HepG2 (cell line): ENCODE results near the gene SPINK4. TPM values are rescaled to one million over a fixed set of nuclear protein-coding genes. Genes with fewer than 3 reads are reported as not detected.
A peak's percentile ranks its signal among the peaks of the same experiment; 100 is the strongest.

Source experiments
- ARNT ChIP-seq: fragments of 450-650 bp; IDR thresholded peaks from 2 replicates; pipeline ENCODE4 v1.6.1; 2017
- ATAD3A ChIP-seq: sonication (generic); formaldehyde crosslinking; IDR thresholded peaks from 2 replicates; pipeline ENCODE4 v1.4.0; 2020; ENCODE audit warnings: missing genetic modification reagents
- CCAR2 ChIP-seq: fragments of 200-400 bp; formaldehyde crosslinking; optimal IDR thresholded peaks from 2 replicates; pipeline ENCODE3; 2018; ENCODE audit warnings: low read depth, mild to moderate bottlenecking, low read length, moderate library complexity
- FOSL1 ChIP-seq: sonication (generic); formaldehyde crosslinking; IDR thresholded peaks from 2 replicates; pipeline ENCODE4 v1.9.0; 2021; ENCODE audit warnings: missing genetic modification reagents, borderline replicate concordance
- FOXP4 ChIP-seq: sonication (generic); formaldehyde crosslinking; IDR thresholded peaks from 2 replicates; pipeline ENCODE4 v1.4.0; 2020; ENCODE audit warnings: missing genetic modification reagents
- HES4 ChIP-seq: sonication (generic); formaldehyde crosslinking; IDR thresholded peaks from 2 replicates; pipeline ENCODE4 v1.9.0; 2021; ENCODE audit warnings: mild to moderate bottlenecking, missing genetic modification reagents, borderline replicate concordance
- HINFP ChIP-seq: sonication (generic); formaldehyde crosslinking; IDR thresholded peaks from 2 replicates; pipeline ENCODE4 v1.4.0; 2020; ENCODE audit warnings: low read depth, mild to moderate bottlenecking, missing genetic modification reagents
- IRF9 ChIP-seq: sonication (generic); formaldehyde crosslinking; IDR thresholded peaks from 2 replicates; pipeline ENCODE4 v1.8.0; 2022; ENCODE audit warnings: missing genetic modification reagents, mild to moderate bottlenecking, borderline replicate concordance
- KLF6 ChIP-seq: IDR thresholded peaks from 2 replicates; pipeline ENCODE4 v1.8.0; 2016; ENCODE audit warnings: missing biosample characterization, missing genetic modification reagents
- KMT2B ChIP-seq: IDR thresholded peaks from 2 replicates; pipeline ENCODE4 v1.6.1; 2016; ENCODE audit warnings: missing genetic modification reagents, missing compliant biosample characterization
- MIXL1 ChIP-seq: IDR thresholded peaks from 2 replicates; pipeline ENCODE4 v1.6.1; 2016
- MXI1 ChIP-seq: IDR thresholded peaks from 3 replicates; pipeline ENCODE4 v1.6.1; 2012; ENCODE audit warnings: low read depth, low read length, inconsistent platforms, borderline replicate concordance
- NAIF1 ChIP-seq: sonication (generic); formaldehyde crosslinking; IDR thresholded peaks from 2 replicates; pipeline ENCODE4 v1.5.0; 2020; ENCODE audit warnings: mild to moderate bottlenecking, missing genetic modification reagents, borderline replicate concordance
- NBN ChIP-seq: fragments of 450-650 bp; conservative IDR thresholded peaks from 2 replicates; pipeline ENCODE4 v1.6.1; 2017
- PHB2 ChIP-seq: fragments of 450-650 bp; IDR thresholded peaks from 2 replicates; pipeline ENCODE4 v1.6.1; 2018; ENCODE audit not compliant: partially characterized antibody
- SP140L ChIP-seq: sonication (generic); formaldehyde crosslinking; IDR thresholded peaks from 2 replicates; pipeline ENCODE4 v1.4.0; 2020; ENCODE audit warnings: missing genetic modification reagents, borderline replicate concordance
- SP5 ChIP-seq: IDR thresholded peaks from 2 replicates; pipeline ENCODE4 v1.6.1; 2016; ENCODE audit warnings: low read depth, borderline replicate concordance
- SRY ChIP-seq: sonication (generic); formaldehyde crosslinking; IDR thresholded peaks from 2 replicates; pipeline ENCODE4 v1.8.0; 2022; ENCODE audit warnings: mild to moderate bottlenecking, missing genetic modification reagents
- ZBTB2 ChIP-seq: sonication (generic); formaldehyde crosslinking; IDR thresholded peaks from 2 replicates; pipeline ENCODE4 v1.8.0; 2022; ENCODE audit warnings: low read depth, missing genetic modification reagents
- ZFP41 ChIP-seq: sonication (generic); formaldehyde crosslinking; IDR thresholded peaks from 2 replicates; pipeline ENCODE4 v1.4.0; 2020; ENCODE audit warnings: mild to moderate bottlenecking, missing genetic modification reagents, borderline replicate concordance
- ZFX ChIP-seq: sonication (generic); formaldehyde crosslinking; IDR thresholded peaks from 2 replicates; pipeline ENCODE4 v1.4.0; 2020; ENCODE audit warnings: mild to moderate bottlenecking, low read depth, missing genetic modification reagents, moderate library complexity
- ZNF264 ChIP-seq: sonication (generic); formaldehyde crosslinking; IDR thresholded peaks from 2 replicates; pipeline ENCODE4 v1.4.0; 2020; ENCODE audit warnings: missing genetic modification reagents
- ZNF280B ChIP-seq: sonication (generic); formaldehyde crosslinking; IDR thresholded peaks from 2 replicates; pipeline ENCODE4 v1.5.0; 2020; ENCODE audit warnings: missing genetic modification reagents, mild to moderate bottlenecking, borderline replicate concordance
- ZNF33A ChIP-seq: sonication (generic); formaldehyde crosslinking; IDR thresholded peaks from 2 replicates; pipeline ENCODE4 v1.5.1; 2020; ENCODE audit warnings: missing genetic modification reagents, mild to moderate bottlenecking, moderate library complexity, borderline replicate concordance
- ZNF33B ChIP-seq: sonication (generic); formaldehyde crosslinking; IDR thresholded peaks from 2 replicates; pipeline ENCODE4 v1.5.1; 2020; ENCODE audit warnings: mild to moderate bottlenecking, missing genetic modification reagents
- ZNF776 ChIP-seq: sonication (generic); formaldehyde crosslinking; IDR thresholded peaks from 2 replicates; pipeline ENCODE4 v1.4.0; 2020; ENCODE audit warnings: mild to moderate bottlenecking, missing genetic modification reagents
- polyA plus RNA-seq, 8 experiments: library from polyadenylated mRNA; depleted of rRNA in 3 of 8; stranded (reverse) in 7 of 8; unstranded in 1 of 8; fragments of >200 nt; fragmentation: Illumina TruSeq in 4 of 8; extraction: Trizol in 4 of 8; gene quantifications; 2 replicates each; pipeline versions ENCODE4 v1.2.1 to v1.2.3, GENCODE V29; 2011 to 2016; ENCODE audit warnings: low read depth in 4 of 8, missing spikeins in 1 of 8, mixed read lengths in 1 of 8; ENCODE audit not compliant: insufficient read depth in 1 of 8
- total RNA-seq, 5 experiments: library from RNA; depleted of rRNA; stranded (reverse); fragments of >200 nt; fragmentation: Illumina TruSeq; extraction: Trizol; gene quantifications; 2 replicates each; pipeline ENCODE4 v1.2.3, GENCODE V29; 2016; ENCODE audit warnings: low read depth in 1 of 5

Gene SPINK4
- total and polyA plus RNA-seq, 2 of the 13 experiments (the other 11 are each of a cell fraction or from before 2014, with no cell fraction given): 0.53 to 3.4 TPM

GRCh38 chr9:33293782-33294181 is 53.8 kb downstream of the SPINK4 start (continued):
- TF ChIP-seq ARNT: no peak
- no peak for TF ChIP-seq ATAD3A (CRISPR knock-in tag)
- TF ChIP-seq ZNF33A: no peak
- no peak for TF ChIP-seq SP140L
- no peak for TF ChIP-seq IRF9 (CRISPR knock-in tag)
- no peak for TF ChIP-seq ZNF776 (CRISPR knock-in tag)
- no peak for TF ChIP-seq KLF6 (CRISPR knock-in tag)
- no peak for TF ChIP-seq HES4 (CRISPR knock-in tag)
- TF ChIP-seq NAIF1 (CRISPR knock-in tag): no peak
- TF ChIP-seq ZNF264 (CRISPR knock-in tag): no peak
- TF ChIP-seq ZBTB2 (CRISPR knock-in tag): no peak
- no peak for TF ChIP-seq PHB2
- no peak for TF ChIP-seq SRY (CRISPR knock-in tag)
- no peak for TF ChIP-seq ZNF280B (CRISPR knock-in tag)
- no peak for TF ChIP-seq CCAR2
- TF ChIP-seq ZFX: no peak
- no peak for TF ChIP-seq ZFP41
- no peak for TF ChIP-seq ZNF33B (CRISPR knock-in tag)
- TF ChIP-seq SP5 (CRISPR knock-in tag): no peak
- TF ChIP-seq KMT2B (CRISPR knock-in tag): no peak
- TF ChIP-seq MXI1: peak; percentile 62; the same call in 1 of the 3 replicates
- peak; percentile 52; the same call in 1 of the 2 replicates for TF ChIP-seq MIXL1 (CRISPR knock-in tag)
- TF ChIP-seq FOSL1 (CRISPR knock-in tag): no peak
- no peak for TF ChIP-seq NBN
- TF ChIP-seq HINFP: no peak
- peak; percentile 58; the same call in 1 of the 2 replicates for TF ChIP-seq FOXP4
